Neural crest cell (in vitro differentiated cells): ENCODE results near the gene MTSS2. TPM values are rescaled to one million over a fixed set of nuclear protein-coding genes. Genes with fewer than 3 reads are reported as not detected.

ENCODE experiments used
- DNase-seq: peaks from one replicate; pipeline ENCODE4 v3.0.0; 2021; ENCODE audit warnings: low read depth, mixed read lengths, low spot score
- H3K27ac Mint-ChIP-seq: one replicate; pipeline ENCODE4 v1.8.0; 2021; ENCODE audit warnings: mild to moderate bottlenecking, mixed read lengths; ENCODE audit not compliant: unreplicated experiment
- H3K27me3 Mint-ChIP-seq: 2 replicates; pipeline ENCODE4 v1.8.0; 2021; ENCODE audit warnings: low read depth, mild to moderate bottlenecking, mixed read lengths
- H3K36me3 Mint-ChIP-seq: 2 replicates; pipeline ENCODE4 v1.8.0; 2021; ENCODE audit warnings: low read depth, mild to moderate bottlenecking, mixed read lengths
- H3K4me1 Mint-ChIP-seq: 2 replicates; pipeline ENCODE4 v1.8.0; 2021; ENCODE audit warnings: mixed read lengths
- H3K4me3 Mint-ChIP-seq: one replicate; pipeline ENCODE4 v1.8.0; 2021; ENCODE audit warnings: mild to moderate bottlenecking, mixed read lengths
- H3K9me3 Mint-ChIP-seq: 2 replicates; pipeline ENCODE4 v1.8.0; 2021; ENCODE audit warnings: mixed read lengths
- CTCF ChIP-seq: fragments of 200-600 bp; sonication (generic); conservative IDR thresholded peaks from 2 replicates; pipeline ENCODE4 v1.5.0; 2021; ENCODE audit warnings: antibody characterized with exemption, mild to moderate bottlenecking
- total RNA-seq: library from RNA; stranded (reverse); gene quantifications from 2 replicates; pipeline ENCODE4 v1.2.1, GENCODE V29; 2021

MTSS2 gene
- total RNA-seq, 1 donor from 2014 or later, result 93.3 TPM

GRCh38 chr16:70679671-70680494, 6.0 kb downstream of the MTSS2 start:
- H3K36me3 Mint-ChIP-seq, result peaks cover 3% of the 10 kb centered on the region
- H3K9me3 Mint-ChIP-seq, result no peaks in the 10 kb centered on the region
- H3K27me3 Mint-ChIP-seq, result no peaks in the 10 kb centered on the region
- no peak for DNase-seq
- peak; percentile 64 for TF ChIP-seq CTCF
- no peak overlapping the region for H3K27ac Mint-ChIP-seq
- no peak overlapping the region for H3K4me3 Mint-ChIP-seq
- peaks cover 17% of the 10 kb centered on the region for H3K4me1 Mint-ChIP-seq

- H3K36me3 Mint-ChIP-seq, result peaks cover 3% of the 10 kb centered on the region
- no peak for DNase-seq
- H3K4me1 Mint-ChIP-seq, result peaks cover 16% of the 10 kb centered on the region
- H3K27me3 Mint-ChIP-seq, result no peaks in the 10 kb centered on the region
- no peak for TF ChIP-seq CTCF
- no peak overlapping the region for H3K27ac Mint-ChIP-seq
- no peaks in the 10 kb centered on the region for H3K9me3 Mint-ChIP-seq
- no peak overlapping the region for H3K4me3 Mint-ChIP-seq
These were observed 6.8 kb downstream of the MTSS2 start for GRCh38 chr16:70678898-70679670.

GRCh38 chr16:70678121-70678897, 7.5 kb downstream of the MTSS2 start:
- no peaks in the 10 kb centered on the region for H3K27me3 Mint-ChIP-seq
- no peaks in the 10 kb centered on the region for H3K9me3 Mint-ChIP-seq

GRCh38 chr16:70677499-70678120, 8.2 kb downstream of the MTSS2 start:
- TF ChIP-seq CTCF, result no peak
- Mint-ChIP-seq H3K4me1 (peaks cover 8% of the 10 kb centered on the region), H3K9me3 (no peaks in the 10 kb centered on the region), H3K4me3 (no peak overlapping the region), H3K36me3 (peaks cover 3% of the 10 kb centered on the region), H3K27me3 (no peaks in the 10 kb centered on the region), H3K27ac (no peak overlapping the region)
- no peak for DNase-seq

More at GRCh38 chr16:70678121-70678897, 7.5 kb downstream of the MTSS2 start:
- no peak for TF ChIP-seq CTCF
- H3K36me3 Mint-ChIP-seq, result peaks cover 3% of the 10 kb centered on the region
- peaks cover 12% of the 10 kb centered on the region for H3K4me1 Mint-ChIP-seq
- no peak overlapping the region for H3K27ac Mint-ChIP-seq
- DNase-seq, result no peak
- no peak overlapping the region for H3K4me3 Mint-ChIP-seq
